Lower lobe of right lung (tissue), 2 donors: ENCODE results near the gene CFAP53. TPM values are rescaled to one million over a fixed set of nuclear protein-coding genes. Genes with fewer than 3 reads are reported as not detected.

Experiments used
- ATAC-seq, 2 donors: fragments of 200-7000 bp; cut with Tn5 transposase; one replicate each; pipeline ENCODE4 v1.9.1; 2020 to 2022; ENCODE audit warnings: mild to moderate bottlenecking in 2 of 2, moderate library complexity in 2 of 2
- DNase-seq: peaks from one replicate; pipeline ENCODE4 v3.0.0-alpha.2; 2020
- H3K27ac ChIP-seq: fragments of 200-600 bp; one replicate; pipeline ENCODE4 v1.8.0; 2022
- H3K27me3 ChIP-seq: fragments of 200-600 bp; one replicate; pipeline ENCODE4 v1.8.0; 2022; ENCODE audit warnings: low read depth
- H3K36me3 ChIP-seq: fragments of 200-600 bp; one replicate; pipeline ENCODE4 v1.8.0; 2022; ENCODE audit warnings: mild to moderate bottlenecking
- H3K4me1 ChIP-seq: fragments of 200-600 bp; one replicate; pipeline ENCODE4 v1.8.0; 2022
- H3K4me3 ChIP-seq: fragments of 200-600 bp; one replicate; pipeline ENCODE4 v1.8.0; 2022; ENCODE audit warnings: mild to moderate bottlenecking
- H3K9me3 ChIP-seq: fragments of 200-600 bp; one replicate; pipeline ENCODE4 v1.8.0; 2022
- CTCF ChIP-seq: fragments of 200-600 bp; IDR thresholded peaks from one replicate; pipeline ENCODE4 v1.8.0; 2022; ENCODE audit warnings: antibody characterized with exemption, mild to moderate bottlenecking
- intact Hi-C: fragments of 100-400 bp; cut with DNase I; formaldehyde crosslinking; loops from one replicate; pipeline ENCODE4 v1.11.0; 2022
- total RNA-seq: library from RNA; stranded (reverse); fragmentation: NEBNext Ultra II Directional; extraction: Animal tissue kit (Norgen Biotek cat#: 25700); gene quantifications from one replicate; pipeline ENCODE4 v1.2.1, GENCODE V29; 2021
- donor health status: DM: no; HTN: yes; CAD: no; lungs with severe emphysema.

Gene CFAP53
- total RNA-seq, 1 donor from 2014 or later = 3.7 TPM

DNA sequence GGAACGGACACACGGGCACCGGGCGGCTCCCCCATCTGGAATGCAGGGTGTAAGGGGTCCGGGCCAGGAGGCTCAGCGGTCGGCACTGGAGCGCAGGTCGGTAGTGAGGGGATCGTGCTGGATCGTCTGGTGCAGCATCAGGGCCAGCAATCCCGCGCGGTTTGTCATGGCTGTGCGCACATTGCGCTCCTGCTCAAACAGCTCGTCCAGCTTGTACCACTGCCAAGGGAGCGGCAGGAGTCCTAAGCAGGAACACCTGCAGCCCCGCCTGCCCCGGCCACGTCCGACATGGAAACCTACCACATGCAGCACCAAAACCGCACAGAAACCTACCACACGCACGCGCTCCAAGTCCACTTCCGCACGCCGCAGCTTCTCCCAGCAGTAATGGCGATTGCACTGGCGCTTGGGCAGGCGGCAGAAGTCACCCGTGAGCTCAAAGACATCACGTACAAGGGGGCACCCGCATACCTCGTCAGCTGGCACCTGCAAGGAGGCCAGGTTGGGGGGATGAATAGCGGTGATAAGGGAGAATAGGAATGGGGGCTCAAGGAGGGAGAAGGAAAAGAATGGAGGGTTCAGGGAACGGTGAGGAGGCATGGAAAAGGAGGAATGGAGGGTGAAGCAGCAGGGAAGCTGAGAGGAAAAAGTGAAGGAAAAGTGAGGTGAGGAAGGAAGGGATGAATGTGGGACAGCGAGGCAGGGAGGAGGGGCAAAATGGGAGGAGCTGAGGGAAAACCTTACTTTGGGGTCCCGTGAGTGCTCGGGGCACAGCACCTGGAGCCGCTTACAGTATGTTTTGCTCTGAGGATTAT is 16.4 kb upstream of the CFAP53 start:
- Histone ChIP-seq H3K27me3 (no peaks in the 10 kb centered on the region), H3K36me3 (peaks cover 60% of the 10 kb centered on the region), H3K27ac (no peak overlapping the region), H3K4me3 (no peak overlapping the region), H3K4me1 (peaks cover 38% of the 10 kb centered on the region), H3K9me3 (no peaks in the 10 kb centered on the region)
- DNase-seq (no peak), ATAC-seq (no peak)
- intact Hi-C loops = no loop called here
- no peak for TF ChIP-seq CTCF

DNA sequence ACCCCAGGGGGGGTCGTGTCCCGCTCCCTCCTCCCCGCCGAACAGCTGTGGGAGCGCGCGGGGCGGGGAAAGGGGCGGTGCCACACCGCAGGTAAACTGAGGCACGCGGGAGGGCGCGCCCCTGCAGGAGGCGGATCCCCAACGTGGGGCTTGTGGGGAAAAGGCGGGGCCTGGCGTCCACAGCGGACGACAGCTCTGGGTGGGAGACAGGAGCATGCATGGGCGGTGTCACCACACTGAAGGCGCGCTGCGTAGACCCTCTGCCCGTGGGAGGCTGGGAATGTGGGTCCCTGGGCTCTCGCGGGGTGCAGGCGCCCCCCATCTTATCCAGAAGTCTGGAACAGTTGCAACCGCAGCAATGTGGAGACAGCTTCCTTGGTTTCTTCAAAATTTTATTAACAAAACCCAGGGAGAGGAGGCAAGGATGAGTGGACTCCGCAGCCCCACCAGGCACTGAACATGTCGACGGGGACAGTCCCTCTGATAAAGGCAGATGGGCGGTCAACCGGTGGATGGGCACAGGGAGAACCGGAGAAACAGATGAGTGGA is 15.8 kb upstream of the CFAP53 start:
- ATAC-seq (peak in 1 of 2 donors; percentile 1), DNase-seq (no peak)
- peaks cover 66% of the 10 kb centered on the region for H3K36me3 ChIP-seq
- H3K9me3 ChIP-seq = no peaks in the 10 kb centered on the region
- peaks cover 38% of the 10 kb centered on the region for H3K4me1 ChIP-seq
- intact Hi-C loops = no loop called here
- no peak for TF ChIP-seq CTCF
- peak overlapping the region; percentile 90 for H3K4me3 ChIP-seq
- peak overlapping the region; percentile 89 for H3K27ac ChIP-seq
- H3K27me3 ChIP-seq = no peaks in the 10 kb centered on the region

- DNase-seq (peak; percentile 98), ATAC-seq (peak; percentile 96 to 97)
- Histone ChIP-seq H3K4me3 (peak within 1 kb of the TSS; percentile 90), H3K36me3 (peaks cover 71% of the 10 kb centered on the region), H3K9me3 (no peaks in the 10 kb centered on the region), H3K27me3 (no peaks in the 10 kb centered on the region), H3K4me1 (peaks cover 32% of the 10 kb centered on the region), H3K27ac (peak within 1 kb of the TSS; percentile 89)
- intact Hi-C loops = no loop called here
- peak; percentile 50 for TF ChIP-seq CTCF
These were observed 15.1 kb upstream of the CFAP53 start, which contains the start of gene MBD1 for GRCh38 chr18:50281295-50281971. Gene MBD1, minus strand, starts transcription at chr18:50281523. Its CDS starts 1,531 bp downstream, at chr18:50279992.

DNA sequence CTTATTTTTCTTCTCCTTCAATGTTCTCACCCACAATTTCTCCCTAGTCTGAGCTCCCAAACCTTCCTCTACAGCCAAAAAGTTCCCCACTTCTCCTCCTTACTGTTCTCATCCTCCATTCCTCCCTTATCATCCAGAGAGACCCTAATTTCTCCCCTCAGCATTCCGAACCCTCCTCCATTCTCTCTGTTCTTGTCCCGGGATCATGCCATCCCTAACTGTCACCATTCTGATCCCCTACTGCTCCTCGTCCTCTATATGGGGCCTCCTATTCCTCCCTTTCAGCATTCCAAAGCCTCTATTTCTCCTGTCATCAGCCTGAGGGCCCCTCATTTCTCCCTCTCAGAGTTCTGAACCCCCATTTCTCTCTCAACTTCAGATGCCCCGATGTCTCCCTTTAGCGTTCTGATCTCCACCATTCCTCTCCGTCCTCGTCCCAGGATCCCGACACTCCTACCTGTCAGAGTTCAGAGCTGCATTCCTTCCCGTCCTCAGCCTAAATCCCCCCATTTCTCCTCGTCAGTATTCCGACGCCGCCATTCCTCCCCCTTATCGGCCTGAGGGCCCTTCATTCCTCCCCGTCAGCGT is 14.5 kb upstream of the CFAP53 start:
- TF ChIP-seq CTCF = no peak
- H3K36me3 ChIP-seq = peaks cover 71% of the 10 kb centered on the region
- H3K4me3 ChIP-seq = peak overlapping the region; percentile 90
- peak overlapping the region; percentile 89 for H3K27ac ChIP-seq
- H3K4me1 ChIP-seq = peaks cover 31% of the 10 kb centered on the region
- DNase-seq (no peak), ATAC-seq (no peak)
- no peaks in the 10 kb centered on the region for H3K9me3 ChIP-seq
- intact Hi-C loops = no loop called here
- no peaks in the 10 kb centered on the region for H3K27me3 ChIP-seq

DNA sequence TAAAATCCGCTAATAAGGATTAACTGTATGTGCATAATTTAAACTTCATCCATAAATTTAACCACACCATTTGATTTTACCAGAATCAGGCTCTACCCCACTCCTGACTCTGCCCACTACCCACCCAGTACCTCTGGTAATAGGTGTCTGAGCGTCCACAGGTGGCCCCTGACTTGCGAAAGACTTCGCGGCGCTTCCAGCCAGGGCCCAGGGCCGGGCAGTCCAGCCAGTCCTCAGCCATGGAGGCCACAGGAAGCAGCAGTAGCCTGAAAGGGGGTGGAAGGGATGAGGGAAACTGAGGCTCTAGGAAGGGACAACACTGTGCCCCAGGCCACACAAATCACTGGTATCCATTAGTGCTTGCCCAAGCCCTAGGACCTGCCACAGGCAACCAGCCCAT is 13.5 kb upstream of the CFAP53 start:
- DNase-seq = no peak
- intact Hi-C loops = no loop called here
- H3K4me3 ChIP-seq = peak overlapping the region; percentile 90
- ATAC-seq = no peak
- TF ChIP-seq CTCF = no peak
- no peak overlapping the region for H3K27ac ChIP-seq
- no peaks in the 10 kb centered on the region for H3K9me3 ChIP-seq
- H3K4me1 ChIP-seq = peaks cover 31% of the 10 kb centered on the region
- H3K36me3 ChIP-seq = peaks cover 71% of the 10 kb centered on the region
- no peaks in the 10 kb centered on the region for H3K27me3 ChIP-seq
